IPS DF 19.7 (cell line): ENCODE data around the gene PHLDB2.

Source experiments
- DNase-seq: peaks from one replicate; pipeline ENCODE4 v3.0.0-alpha.2; 2013; ENCODE audit warnings: low read depth, low spot score

The PHLDB2 gene

GRCh38 chr3:111923095-111923771 lies 64.2 kb downstream of the PHLDB2 start:
- no peak for DNase-seq

GRCh38 chr3:111923806-111924205 lies 64.7 kb downstream of the PHLDB2 start:
- DNase-seq = no peak

- DNase-seq = no peak
Measured at GRCh38 chr3:111924283-111924682, 65.2 kb downstream of the PHLDB2 start.

- no peak for DNase-seq
Measured at GRCh38 chr3:111926266-111926676, 67.2 kb downstream of the PHLDB2 start.

- DNase-seq = no peak
Measured at GRCh38 chr3:111928613-111929012, 69.5 kb downstream of the PHLDB2 start.

GRCh38 chr3:111929484-111929883 lies 70.4 kb downstream of the PHLDB2 start:
- no peak for DNase-seq

- no peak for DNase-seq
Measured at GRCh38 chr3:111932946-111933345, 73.9 kb downstream of the PHLDB2 start.

- DNase-seq = no peak
Measured at GRCh38 chr3:111936191-111936841, 77.3 kb downstream of the PHLDB2 start.

GRCh38 chr3:111936967-111937366 lies 77.9 kb downstream of the PHLDB2 start:
- no peak for DNase-seq

GRCh38 chr3:111937871-111938270 lies 78.8 kb downstream of the PHLDB2 start:
- no peak for DNase-seq

GRCh38 chr3:111939873-111940272 lies 80.8 kb downstream of the PHLDB2 start:
- no peak for DNase-seq

GRCh38 chr3:111943533-111943932 lies 84.5 kb downstream of the PHLDB2 start:
- no peak for DNase-seq

GRCh38 chr3:111944372-111944771 lies 85.3 kb downstream of the PHLDB2 start:
- no peak for DNase-seq

GRCh38 chr3:111947231-111947630 lies 88.2 kb downstream of the PHLDB2 start:
- no peak for DNase-seq

GRCh38 chr3:111948786-111949185 lies 89.7 kb downstream of the PHLDB2 start:
- no peak for DNase-seq

GRCh38 chr3:111949712-111950111 lies 90.6 kb downstream of the PHLDB2 start:
- DNase-seq = no peak

GRCh38 chr3:111951032-111951431 lies 92.0 kb downstream of the PHLDB2 start:
- no peak for DNase-seq

GRCh38 chr3:111952086-111952485 lies 93.0 kb downstream of the PHLDB2 start:
- DNase-seq = no peak

- no peak for DNase-seq
Measured at GRCh38 chr3:111952866-111953450, 93.9 kb downstream of the PHLDB2 start.

- no peak for DNase-seq
Measured at GRCh38 chr3:111954228-111954990, 95.3 kb downstream of the PHLDB2 start.

- DNase-seq = no peak
Measured at GRCh38 chr3:111955876-111956275, 96.8 kb downstream of the PHLDB2 start.

GRCh38 chr3:111956449-111956848 lies 97.4 kb downstream of the PHLDB2 start:
- no peak for DNase-seq
